ENCODE data around the gene SPIRE1. TPM values are rescaled to one million over a fixed set of nuclear protein-coding genes. Genes with fewer than 3 reads are reported as not detected.
A peak's percentile ranks its signal among the peaks of the same experiment; 100 is the strongest.

SPIRE1 gene
- total RNA-seq, 4 donors from 2014 or later, result 4.7 to 49.5 (median 7.1) TPM

- H3K4me3 ChIP-seq, result no peak overlapping the region
- H3K36me3 ChIP-seq, result no peaks in the 10 kb centered on the region
- H3K27me3 ChIP-seq, result no peaks in the 10 kb centered on the region
- H3K4me1 ChIP-seq, result peaks cover 0 to 6% (median 4%) of the 10 kb centered on the region in 4 donors
- no peaks in the 10 kb centered on the region for H3K9me3 ChIP-seq
- H3K27ac ChIP-seq, result no peak overlapping the region
- DNase-seq, result no peak
- no peak for TF ChIP-seq CTCF (IDR thresholded peaks at IDR 0.05)
- TF ChIP-seq POLR2A (IDR thresholded peaks at IDR 0.05), result no peak
Measured at GRCh38 chr18:12409469-12409868, 248.4 kb downstream of the SPIRE1 start.

- Histone ChIP-seq H3K9me3 (no peaks in the 10 kb centered on the region), H3K27ac (peak overlapping the region; percentile 48 to 82 (median 78)), H3K27me3 (no peaks in the 10 kb centered on the region), H3K4me1 (peaks cover 0 to 6% (median 4%) of the 10 kb centered on the region in 4 donors), H3K4me3 (peak overlapping the region; percentile 41 to 70 (median 64)), H3K36me3 (no peaks in the 10 kb centered on the region)
- no peak for DNase-seq
- no peak for TF ChIP-seq POLR2A (IDR thresholded peaks at IDR 0.05)
- no peak for TF ChIP-seq CTCF (IDR thresholded peaks at IDR 0.05)
Measured at GRCh38 chr18:12408247-12408869, 249.5 kb downstream of the SPIRE1 start.

GRCh38 chr18:12406371-12407111 is 251.4 kb downstream of the SPIRE1 start:
- no peaks in the 10 kb centered on the region for H3K27me3 ChIP-seq
- no peaks in the 10 kb centered on the region for H3K9me3 ChIP-seq
- no peak overlapping the region for H3K27ac ChIP-seq
- H3K4me3 ChIP-seq, result no peak overlapping the region
- no peaks in the 10 kb centered on the region for H3K36me3 ChIP-seq
- peaks cover 0 to 6% (median 4%) of the 10 kb centered on the region in 4 donors for H3K4me1 ChIP-seq
- TF ChIP-seq POLR2A (IDR thresholded peaks at IDR 0.05), result no peak
- TF ChIP-seq CTCF (IDR thresholded peaks at IDR 0.05), result no peak
- no peak for DNase-seq

- H3K4me3 ChIP-seq, result no peak overlapping the region
- no peaks in the 10 kb centered on the region for H3K36me3 ChIP-seq
- H3K4me1 ChIP-seq, result peaks cover 0 to 6% (median 4%) of the 10 kb centered on the region in 4 donors
- no peak for DNase-seq
- no peaks in the 10 kb centered on the region for H3K9me3 ChIP-seq
- H3K27ac ChIP-seq, result no peak overlapping the region
- TF ChIP-seq POLR2A (IDR thresholded peaks at IDR 0.05) (no peak), CTCF (IDR thresholded peaks at IDR 0.05) (no peak)
- no peaks in the 10 kb centered on the region for H3K27me3 ChIP-seq
Measured at GRCh38 chr18:12405066-12405465, 252.8 kb downstream of the SPIRE1 start.

GRCh38 chr18:12403601-12404506 is 254.1 kb downstream of the SPIRE1 start:
- H3K27me3 ChIP-seq, result no peaks in the 10 kb centered on the region
- no peak for DNase-seq
- peaks cover 0 to 6% (median 4%) of the 10 kb centered on the region in 4 donors for H3K4me1 ChIP-seq
- TF ChIP-seq CTCF (IDR thresholded peaks at IDR 0.05), result no peak
- TF ChIP-seq POLR2A (IDR thresholded peaks at IDR 0.05), result no peak
- no peak overlapping the region for H3K4me3 ChIP-seq
- no peaks in the 10 kb centered on the region for H3K36me3 ChIP-seq
- no peaks in the 10 kb centered on the region for H3K9me3 ChIP-seq
- H3K27ac ChIP-seq, result no peak overlapping the region

Data from Peyer's patch (tissue), 4 donors.